Endothelial cell (in vitro differentiated cells): ENCODE data around the gene ISLR2. TPM values are rescaled to one million over a fixed set of nuclear protein-coding genes. Genes with fewer than 3 reads are reported as not detected.
A peak's percentile ranks its signal among the peaks of the same experiment; 100 is the strongest.

Source experiments
- DNase-seq: peaks from one replicate; pipeline ENCODE4 v3.0.0; 2021; ENCODE audit warnings: low spot score
- H3K27ac Mint-ChIP-seq: one replicate; pipeline ENCODE4 v1.8.0; 2021; ENCODE audit warnings: mixed read lengths, inconsistent platforms; ENCODE audit not compliant: unreplicated experiment
- H3K27me3 Mint-ChIP-seq: one replicate; pipeline ENCODE4 v1.8.0; 2021; ENCODE audit warnings: mild to moderate bottlenecking, moderate library complexity, mixed read lengths, inconsistent platforms; ENCODE audit not compliant: unreplicated experiment
- H3K36me3 Mint-ChIP-seq: one replicate; pipeline ENCODE4 v1.8.0; 2021; ENCODE audit warnings: mild to moderate bottlenecking, low read depth, mixed read lengths, inconsistent platforms; ENCODE audit not compliant: unreplicated experiment
- H3K4me1 Mint-ChIP-seq: one replicate; pipeline ENCODE4 v1.8.0; 2021; ENCODE audit warnings: mild to moderate bottlenecking, mixed read lengths, inconsistent platforms; ENCODE audit not compliant: unreplicated experiment
- H3K4me3 Mint-ChIP-seq: one replicate; pipeline ENCODE4 v1.8.0; 2021; ENCODE audit warnings: mild to moderate bottlenecking, mixed read lengths, inconsistent platforms; ENCODE audit not compliant: unreplicated experiment
- H3K9me3 Mint-ChIP-seq: one replicate; pipeline ENCODE4 v1.8.0; 2021; ENCODE audit warnings: mixed read lengths, inconsistent platforms; ENCODE audit not compliant: unreplicated experiment
- total RNA-seq: library from RNA; stranded (reverse); fragmentation: NEBNext Ultra II Directional; extraction: Animal tissue kit (Norgen Biotek cat#: 25700); gene quantifications from one replicate; pipeline ENCODE4 v1.2.1, GENCODE V29; 2021; ENCODE audit not compliant: unreplicated experiment
- TF ChIP-seq, protein P1 (sequence below): fragments of 200-600 bp; sonication (generic); IDR thresholded peaks from one replicate; pipeline ENCODE4 v1.5.0; 2021; ENCODE audit warnings: antibody characterized with exemption; ENCODE audit not compliant: unreplicated experiment

The ISLR2 gene
- total RNA-seq, 1 donor from 2014 or later = 0.21 TPM

DNA sequence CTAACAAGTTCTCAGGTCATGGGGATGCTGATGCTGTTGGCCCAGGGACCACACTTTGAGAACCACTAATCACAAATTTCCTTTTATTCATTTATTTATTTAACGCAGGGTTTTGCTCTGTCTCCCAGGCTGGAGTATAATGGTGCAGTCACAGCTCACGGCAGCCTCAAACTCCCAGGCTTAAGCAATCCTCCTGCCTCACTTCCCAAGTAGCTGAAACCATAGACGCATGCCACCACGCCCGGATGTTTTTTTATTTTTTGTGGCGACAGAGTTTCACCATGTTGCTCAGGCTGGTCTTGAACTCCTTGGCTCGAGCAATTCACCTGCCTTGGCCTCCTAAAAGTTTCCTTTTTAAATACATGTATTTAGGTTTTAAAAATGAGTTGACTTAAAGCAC lies 20.7 kb upstream of the ISLR2 start:
- TF ChIP-seq, protein P1, sequence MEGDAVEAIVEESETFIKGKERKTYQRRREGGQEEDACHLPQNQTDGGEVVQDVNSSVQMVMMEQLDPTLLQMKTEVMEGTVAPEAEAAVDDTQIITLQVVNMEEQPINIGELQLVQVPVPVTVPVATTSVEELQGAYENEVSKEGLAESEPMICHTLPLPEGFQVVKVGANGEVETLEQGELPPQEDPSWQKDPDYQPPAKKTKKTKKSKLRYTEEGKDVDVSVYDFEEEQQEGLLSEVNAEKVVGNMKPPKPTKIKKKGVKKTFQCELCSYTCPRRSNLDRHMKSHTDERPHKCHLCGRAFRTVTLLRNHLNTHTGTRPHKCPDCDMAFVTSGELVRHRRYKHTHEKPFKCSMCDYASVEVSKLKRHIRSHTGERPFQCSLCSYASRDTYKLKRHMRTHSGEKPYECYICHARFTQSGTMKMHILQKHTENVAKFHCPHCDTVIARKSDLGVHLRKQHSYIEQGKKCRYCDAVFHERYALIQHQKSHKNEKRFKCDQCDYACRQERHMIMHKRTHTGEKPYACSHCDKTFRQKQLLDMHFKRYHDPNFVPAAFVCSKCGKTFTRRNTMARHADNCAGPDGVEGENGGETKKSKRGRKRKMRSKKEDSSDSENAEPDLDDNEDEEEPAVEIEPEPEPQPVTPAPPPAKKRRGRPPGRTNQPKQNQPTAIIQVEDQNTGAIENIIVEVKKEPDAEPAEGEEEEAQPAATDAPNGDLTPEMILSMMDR = no peak
- no peak for DNase-seq
- peaks cover 3% of the 10 kb centered on the region for H3K27me3 Mint-ChIP-seq
- no peaks in the 10 kb centered on the region for H3K36me3 Mint-ChIP-seq
- no peak overlapping the region for H3K4me3 Mint-ChIP-seq
- no peaks in the 10 kb centered on the region for H3K9me3 Mint-ChIP-seq
- H3K4me1 Mint-ChIP-seq = no peaks in the 10 kb centered on the region
- no peak overlapping the region for H3K27ac Mint-ChIP-seq

DNA sequence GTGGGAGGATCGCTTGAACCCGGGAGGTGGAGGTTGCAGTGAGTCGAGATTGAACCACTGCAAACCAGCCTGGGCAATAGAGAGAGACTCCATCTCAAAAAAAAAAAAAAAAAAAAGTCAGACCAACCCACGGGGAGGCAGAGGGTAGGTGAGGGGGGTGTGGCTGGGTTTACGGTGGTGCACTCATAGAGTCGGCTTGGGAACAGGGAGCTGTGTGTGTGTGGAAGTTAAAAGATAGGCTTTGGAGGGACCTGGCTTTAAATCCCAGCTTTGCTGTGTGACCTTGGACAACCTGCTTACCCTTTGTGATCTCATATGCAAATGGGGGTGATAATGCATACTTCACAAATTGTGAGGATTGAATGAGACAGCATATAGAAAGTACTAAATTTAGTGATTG lies 10.0 kb upstream of the ISLR2 start:
- Mint-ChIP-seq H3K4me1 (peaks cover 29% of the 10 kb centered on the region), H3K36me3 (no peaks in the 10 kb centered on the region), H3K27ac (no peak overlapping the region), H3K27me3 (peaks cover 2% of the 10 kb centered on the region), H3K4me3 (no peak overlapping the region), H3K9me3 (no peaks in the 10 kb centered on the region)
- TF ChIP-seq, protein P1 = no peak
- no peak for DNase-seq

DNA sequence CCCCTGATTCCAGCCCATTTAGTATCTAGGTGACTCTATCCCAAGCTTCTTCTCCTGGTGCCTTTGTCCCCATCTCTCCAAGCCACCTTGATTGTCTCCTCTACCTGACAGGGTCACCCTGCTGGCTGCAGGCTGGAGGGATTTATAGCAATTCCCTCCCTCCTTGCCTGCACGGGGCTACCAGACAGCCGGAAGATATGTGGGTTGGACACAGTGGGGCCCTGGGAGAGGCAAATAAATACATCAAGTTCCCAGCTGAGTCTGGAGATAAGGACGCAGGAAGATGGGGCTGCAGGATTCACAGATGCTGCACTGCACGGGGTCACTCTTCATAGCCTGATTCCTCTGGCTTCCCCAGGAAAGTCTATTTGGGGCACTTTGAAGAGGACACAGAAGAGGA lies 9.3 kb upstream of the ISLR2 start:
- H3K27me3 Mint-ChIP-seq = peaks cover 2% of the 10 kb centered on the region
- no peaks in the 10 kb centered on the region for H3K36me3 Mint-ChIP-seq
- H3K27ac Mint-ChIP-seq = peak overlapping the region; percentile 64
- TF ChIP-seq, protein P1 = no peak
- no peaks in the 10 kb centered on the region for H3K9me3 Mint-ChIP-seq
- no peak for DNase-seq
- peaks cover 29% of the 10 kb centered on the region for H3K4me1 Mint-ChIP-seq
- H3K4me3 Mint-ChIP-seq = no peak overlapping the region

DNA sequence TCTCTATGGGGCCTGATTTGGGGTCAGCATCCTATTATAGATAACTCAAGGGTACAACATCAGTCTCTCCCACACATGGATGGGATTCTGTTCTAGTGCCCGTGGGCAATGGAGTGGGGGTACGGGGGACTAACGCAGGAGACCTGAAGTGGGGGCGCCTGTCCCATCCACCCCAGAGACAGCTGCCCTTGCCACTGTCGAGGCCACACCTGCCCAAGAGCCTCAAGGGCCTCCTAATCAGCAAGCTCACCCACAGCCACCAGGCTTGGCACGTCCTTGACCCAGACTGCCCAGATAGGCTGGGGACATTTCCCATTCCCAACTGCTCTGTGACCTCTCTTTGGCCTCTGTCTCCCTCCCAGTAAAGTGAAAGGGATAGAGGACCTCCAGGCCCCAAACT lies 8.5 kb upstream of the ISLR2 start:
- H3K4me1 Mint-ChIP-seq = peaks cover 32% of the 10 kb centered on the region
- no peaks in the 10 kb centered on the region for H3K9me3 Mint-ChIP-seq
- H3K27ac Mint-ChIP-seq = no peak overlapping the region
- peaks cover 6% of the 10 kb centered on the region for H3K27me3 Mint-ChIP-seq
- no peak overlapping the region for H3K4me3 Mint-ChIP-seq
- DNase-seq = no peak
- H3K36me3 Mint-ChIP-seq = no peaks in the 10 kb centered on the region
- TF ChIP-seq, protein P1 = no peak

DNA sequence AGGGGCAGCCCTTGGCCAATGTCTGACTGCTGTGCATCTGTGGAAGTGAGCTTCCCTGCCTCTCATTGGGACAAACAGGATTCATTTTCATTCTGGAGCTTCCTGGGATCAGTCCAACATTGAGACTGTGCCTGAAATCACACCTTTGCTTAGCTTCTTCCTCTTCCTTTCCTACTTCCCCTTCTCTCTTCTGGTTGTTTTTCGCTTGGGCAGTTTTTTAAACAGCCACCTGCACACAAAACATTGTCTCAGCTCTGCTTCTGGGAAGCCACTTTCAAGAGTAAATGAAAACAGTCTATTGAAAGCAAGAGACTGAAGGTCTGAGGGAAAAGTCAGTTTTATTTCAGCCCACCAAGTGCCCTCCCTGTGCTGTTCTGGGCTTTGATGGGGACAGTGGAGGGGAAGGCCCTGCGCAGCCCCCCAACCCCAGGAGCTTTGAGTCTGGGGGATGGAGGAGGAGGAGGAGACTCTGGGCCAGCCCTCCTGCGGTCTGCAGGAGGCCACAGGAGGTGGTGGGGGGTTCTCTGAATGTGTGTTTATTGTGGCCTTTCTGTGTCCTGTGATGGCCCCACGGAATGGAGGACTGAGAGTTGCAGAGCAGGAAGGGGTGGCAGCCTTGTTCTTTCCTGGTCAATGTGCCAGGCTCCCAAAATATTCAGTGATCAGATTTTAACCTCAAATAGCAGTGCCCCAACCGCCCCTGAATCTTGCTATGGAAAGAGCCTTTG lies 7.8 kb upstream of the ISLR2 start:
- DNase-seq = no peak
- no peaks in the 10 kb centered on the region for H3K9me3 Mint-ChIP-seq
- no peaks in the 10 kb centered on the region for H3K36me3 Mint-ChIP-seq
- peaks cover 10% of the 10 kb centered on the region for H3K27me3 Mint-ChIP-seq
- peak overlapping the region; percentile 56 for H3K4me3 Mint-ChIP-seq
- peak overlapping the region; percentile 76 for H3K27ac Mint-ChIP-seq
- H3K4me1 Mint-ChIP-seq = peaks cover 32% of the 10 kb centered on the region
- TF ChIP-seq, protein P1 = no peak
